Duodenal mucosa (tissue), 2 donors: ENCODE measurements around the gene PPEF1.
A peak's percentile ranks its signal among the peaks of the same experiment; 100 is the strongest.

Experiments used
- H3K27ac ChIP-seq: one replicate; pipeline ENCODE4 v1.7.0; 2013; ENCODE audit warnings: low read depth, low read length
- H3K27me3 ChIP-seq, 2 donors: one replicate each; pipeline ENCODE4 v1.7.0; 2013; ENCODE audit warnings: low read length in 2 of 2, control low read depth in 1 of 2; ENCODE audit not compliant: insufficient read depth in 2 of 2, control insufficient read depth in 1 of 2
- H3K36me3 ChIP-seq, 2 donors: one replicate each; pipeline ENCODE4 v1.7.0; 2013; ENCODE audit warnings: low read length in 2 of 2, control low read depth in 1 of 2; ENCODE audit not compliant: insufficient read depth in 2 of 2, control insufficient read depth in 1 of 2
- H3K4me1 ChIP-seq, 2 donors: one replicate each; pipeline ENCODE4 v1.7.0; 2013; ENCODE audit warnings: low read length in 2 of 2, control low read depth in 1 of 2; ENCODE audit not compliant: insufficient read depth in 2 of 2, control insufficient read depth in 1 of 2
- H3K4me3 ChIP-seq, 2 donors: one replicate each; pipeline ENCODE4 v1.7.0; 2013; ENCODE audit warnings: low read length in 2 of 2, low read depth in 1 of 2
- H3K9ac ChIP-seq, 2 donors: one replicate each; pipeline ENCODE4 v1.7.0; 2013; ENCODE audit warnings: low read length in 2 of 2, low read depth in 1 of 2
- H3K9me3 ChIP-seq, 2 donors: one replicate each; pipeline ENCODE4 v1.7.0; 2013; ENCODE audit warnings: low read length in 2 of 2, control low read depth in 1 of 2; ENCODE audit not compliant: control insufficient read depth in 1 of 2

The PPEF1 gene, protein sequence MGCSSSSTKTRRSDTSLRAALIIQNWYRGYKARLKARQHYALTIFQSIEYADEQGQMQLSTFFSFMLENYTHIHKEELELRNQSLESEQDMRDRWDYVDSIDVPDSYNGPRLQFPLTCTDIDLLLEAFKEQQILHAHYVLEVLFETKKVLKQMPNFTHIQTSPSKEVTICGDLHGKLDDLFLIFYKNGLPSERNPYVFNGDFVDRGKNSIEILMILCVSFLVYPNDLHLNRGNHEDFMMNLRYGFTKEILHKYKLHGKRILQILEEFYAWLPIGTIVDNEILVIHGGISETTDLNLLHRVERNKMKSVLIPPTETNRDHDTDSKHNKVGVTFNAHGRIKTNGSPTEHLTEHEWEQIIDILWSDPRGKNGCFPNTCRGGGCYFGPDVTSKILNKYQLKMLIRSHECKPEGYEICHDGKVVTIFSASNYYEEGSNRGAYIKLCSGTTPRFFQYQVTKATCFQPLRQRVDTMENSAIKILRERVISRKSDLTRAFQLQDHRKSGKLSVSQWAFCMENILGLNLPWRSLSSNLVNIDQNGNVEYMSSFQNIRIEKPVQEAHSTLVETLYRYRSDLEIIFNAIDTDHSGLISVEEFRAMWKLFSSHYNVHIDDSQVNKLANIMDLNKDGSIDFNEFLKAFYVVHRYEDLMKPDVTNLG

DNA sequence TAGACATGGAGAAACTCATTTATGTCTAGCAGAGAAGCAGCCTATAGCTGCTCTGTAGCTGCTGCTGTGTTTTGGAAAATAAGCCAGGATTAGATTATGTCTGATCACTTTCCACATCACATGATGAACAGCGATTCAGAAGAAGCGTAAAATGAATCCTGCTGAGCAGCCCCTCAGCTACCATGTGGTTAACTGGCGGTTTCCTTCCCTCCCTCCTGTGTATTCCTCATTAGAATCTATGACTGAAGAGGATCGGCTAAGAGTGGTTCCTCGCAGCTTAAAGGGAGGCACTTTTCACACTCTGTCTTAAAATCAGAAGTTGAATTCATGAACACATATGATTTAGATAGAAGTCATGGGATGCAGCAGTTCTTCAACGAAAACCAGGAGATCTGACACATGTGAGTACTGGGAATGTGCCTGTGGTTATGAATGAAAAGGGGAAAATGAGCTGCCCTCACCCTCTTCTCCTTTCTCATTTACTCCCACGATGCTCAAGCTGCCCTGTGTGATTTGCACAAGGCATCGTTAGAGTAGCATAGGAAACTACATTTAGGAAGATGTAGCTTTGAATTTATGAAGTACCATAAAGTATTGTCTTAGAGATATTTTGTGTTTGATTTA is at the start of gene PPEF1:
PPEF1 (plus strand) TSS at position 220 of the 624 bp plus-strand sequence; CDS start at position 356, 136 bp downstream.
- Histone ChIP-seq H3K36me3 (no peaks in the 10 kb centered on the region), H3K9me3 (no peaks in the 10 kb centered on the region), H3K27ac (no peak within 1 kb of the TSS), H3K27me3 (no peaks in the 10 kb centered on the region), H3K4me3 (no peak within 1 kb of the TSS), H3K9ac (no peak within 1 kb of the TSS), H3K4me1 (no peaks in the 10 kb centered on the region)

DNA sequence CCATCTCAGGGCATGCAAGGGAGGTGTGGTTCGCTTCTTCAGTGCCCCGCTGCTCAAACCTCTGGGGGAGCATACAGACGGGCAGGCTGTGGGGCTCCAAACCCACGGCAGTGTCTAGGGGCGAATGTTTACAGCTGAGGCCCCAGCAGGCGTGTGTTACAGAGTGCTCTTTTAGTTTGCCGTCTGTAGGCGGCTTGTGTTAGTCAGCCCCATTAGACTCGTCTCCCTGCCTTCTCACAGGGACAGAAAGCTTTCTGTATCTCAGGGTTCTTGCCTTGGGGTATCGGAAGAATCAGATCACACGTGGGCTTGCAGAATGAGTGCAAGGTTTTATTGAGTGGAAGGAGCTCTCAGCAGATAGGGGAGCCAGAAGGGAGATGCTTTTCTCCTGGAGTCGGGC is 46.2 kb upstream of the PPEF1 start:
- Histone ChIP-seq H3K9ac (no peak overlapping the region), H3K4me3 (no peak overlapping the region), H3K36me3 (no peaks in the 10 kb centered on the region), H3K9me3 (no peaks in the 10 kb centered on the region), H3K27me3 (no peaks in the 10 kb centered on the region), H3K4me1 (no peaks in the 10 kb centered on the region), H3K27ac (no peak overlapping the region)

DNA sequence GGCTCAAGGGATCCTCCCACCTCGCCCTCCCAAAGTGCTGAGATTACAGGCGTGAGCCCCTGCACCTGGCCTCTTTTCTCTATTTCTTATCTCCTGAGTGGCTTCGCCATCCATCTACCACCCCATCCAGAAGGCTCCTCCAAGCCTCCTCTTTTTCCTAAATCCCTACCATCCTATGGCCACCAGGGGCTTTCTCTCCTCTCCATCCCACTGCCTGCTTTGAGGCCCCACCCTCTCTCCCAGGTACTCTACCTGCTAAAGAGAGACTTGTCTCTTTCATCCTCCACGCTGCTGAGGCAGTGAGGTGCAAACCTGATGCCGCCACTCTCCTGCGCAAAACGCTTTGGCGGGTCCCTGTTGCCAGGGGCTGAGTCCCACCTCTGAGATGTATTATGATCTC is 42.5 kb upstream of the PPEF1 start:
- Histone ChIP-seq H3K4me3 (no peak overlapping the region), H3K27me3 (no peaks in the 10 kb centered on the region), H3K36me3 (no peaks in the 10 kb centered on the region), H3K9me3 (no peaks in the 10 kb centered on the region), H3K4me1 (no peaks in the 10 kb centered on the region), H3K9ac (no peak overlapping the region), H3K27ac (no peak overlapping the region)

DNA sequence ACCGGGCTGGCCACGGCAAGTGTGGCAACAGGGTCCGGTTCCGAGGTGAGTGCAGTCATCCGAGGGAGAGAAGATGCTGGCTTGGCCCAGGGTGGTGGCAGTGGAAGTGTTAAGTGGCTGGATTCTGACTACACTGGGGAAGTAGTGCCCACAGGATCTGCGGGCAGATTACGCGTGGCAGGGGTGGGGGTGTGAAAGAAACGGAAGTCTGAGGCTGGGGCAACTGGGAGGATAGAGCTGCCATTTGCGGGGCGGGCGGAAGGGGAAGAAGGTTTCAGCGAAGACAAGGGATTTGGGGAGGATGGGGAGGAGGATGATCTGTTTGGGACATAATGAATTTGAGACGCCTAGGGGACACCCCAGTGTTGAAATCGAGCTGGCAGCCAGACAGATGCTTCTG is 40.8 kb upstream of the PPEF1 start:
- H3K4me1 ChIP-seq, result no peaks in the 10 kb centered on the region
- no peaks in the 10 kb centered on the region for H3K36me3 ChIP-seq
- H3K27ac ChIP-seq, result no peak overlapping the region
- H3K9ac ChIP-seq, result no peak overlapping the region
- H3K9me3 ChIP-seq, result no peaks in the 10 kb centered on the region
- H3K4me3 ChIP-seq, result no peak overlapping the region
- H3K27me3 ChIP-seq, result no peaks in the 10 kb centered on the region

DNA sequence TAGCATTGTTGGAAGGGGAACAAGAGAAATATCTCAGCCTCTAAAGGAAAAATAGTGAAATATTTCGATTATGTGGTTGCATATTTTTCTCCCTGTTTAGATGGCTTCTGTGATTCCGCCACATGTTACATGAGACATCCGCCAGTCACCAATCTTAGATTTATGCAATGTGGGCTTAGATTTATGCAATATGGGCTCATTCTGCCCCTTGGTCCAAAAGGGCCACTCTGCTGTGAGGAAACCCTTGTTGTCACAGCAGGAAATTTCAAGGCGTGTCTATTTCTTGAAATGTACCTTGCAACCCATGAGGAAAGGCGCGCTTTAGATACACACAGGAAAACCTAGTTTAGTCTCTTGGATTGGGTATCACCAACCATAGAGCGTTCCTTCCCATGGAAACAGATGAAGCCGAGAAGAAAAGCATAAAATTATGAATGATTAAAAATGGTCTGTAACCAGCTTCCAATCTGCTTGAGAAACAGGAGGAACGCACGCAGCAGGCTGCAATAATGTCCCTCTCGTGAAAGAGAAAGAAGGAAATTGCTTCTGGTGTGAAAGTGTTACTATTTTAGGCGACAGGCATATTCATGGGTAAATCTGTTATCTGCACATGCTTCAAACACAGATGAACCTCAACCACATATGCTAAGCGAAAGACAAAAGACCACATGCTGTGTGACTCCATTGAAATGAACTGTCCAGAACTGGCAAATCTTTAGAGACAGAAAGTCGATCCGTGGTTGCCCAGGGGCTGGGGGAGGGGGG is 39.2 kb upstream of the PPEF1 start:
- Histone ChIP-seq H3K9ac (no peak overlapping the region), H3K9me3 (no peaks in the 10 kb centered on the region), H3K27ac (no peak overlapping the region), H3K36me3 (no peaks in the 10 kb centered on the region), H3K4me1 (no peaks in the 10 kb centered on the region), H3K4me3 (no peak overlapping the region), H3K27me3 (no peaks in the 10 kb centered on the region)

DNA sequence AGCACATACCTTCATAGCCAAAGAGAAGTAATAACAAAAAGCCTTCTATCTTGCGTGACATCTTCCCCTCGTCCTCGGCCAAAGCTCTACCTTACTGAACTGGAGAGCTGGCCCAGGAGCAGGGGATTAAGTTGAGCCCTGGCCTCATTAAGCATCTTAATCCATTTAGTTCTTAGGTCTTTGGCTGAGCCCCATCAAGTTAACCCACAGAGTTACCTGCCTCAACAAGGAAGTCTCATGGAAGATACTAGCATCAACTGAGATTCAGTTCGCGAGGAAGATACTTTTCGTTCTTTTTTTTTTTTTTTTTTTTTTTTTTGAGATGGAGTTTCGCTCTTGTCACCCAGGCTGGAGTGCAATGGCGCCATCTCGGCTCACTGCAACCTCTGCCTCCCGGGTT is 35.4 kb upstream of the PPEF1 start, which contains the start of gene RS1:
RS1 (minus strand) TSS at position 101 of the 400 bp plus-strand sequence; CDS start at position 61, 40 bp downstream.
- H3K27me3 ChIP-seq, result no peaks in the 10 kb centered on the region
- no peak within 1 kb of the TSS for H3K4me3 ChIP-seq
- no peaks in the 10 kb centered on the region for H3K9me3 ChIP-seq
- no peak within 1 kb of the TSS for H3K27ac ChIP-seq
- no peaks in the 10 kb centered on the region for H3K4me1 ChIP-seq
- H3K36me3 ChIP-seq, result no peaks in the 10 kb centered on the region
- no peak within 1 kb of the TSS for H3K9ac ChIP-seq

DNA sequence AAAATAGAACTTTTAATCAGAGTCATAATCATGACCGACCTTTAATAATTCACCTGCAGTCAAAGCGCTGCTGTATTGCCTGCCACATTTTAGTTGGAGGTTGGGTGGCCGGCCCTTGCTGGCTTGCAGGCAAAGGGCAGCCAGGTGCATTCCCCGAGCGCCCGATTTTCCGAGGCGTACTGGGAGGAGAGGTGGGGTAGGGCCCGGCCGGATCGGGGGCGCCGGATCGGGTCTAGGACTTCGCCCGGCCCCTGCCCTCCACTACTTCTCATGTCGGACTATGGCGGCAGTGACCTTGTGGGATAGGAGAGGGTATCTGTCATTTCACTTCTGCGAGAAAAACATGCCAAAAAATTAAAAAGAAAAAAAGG is 33.0 kb upstream of the PPEF1 start:
- Histone ChIP-seq H3K9me3 (no peaks in the 10 kb centered on the region), H3K27me3 (no peaks in the 10 kb centered on the region), H3K4me3 (peak overlapping the region; percentile 67 to 71), H3K9ac (peak overlapping the region; percentile 54 to 65), H3K36me3 (no peaks in the 10 kb centered on the region), H3K4me1 (no peaks in the 10 kb centered on the region), H3K27ac (peak overlapping the region; percentile 32)

DNA sequence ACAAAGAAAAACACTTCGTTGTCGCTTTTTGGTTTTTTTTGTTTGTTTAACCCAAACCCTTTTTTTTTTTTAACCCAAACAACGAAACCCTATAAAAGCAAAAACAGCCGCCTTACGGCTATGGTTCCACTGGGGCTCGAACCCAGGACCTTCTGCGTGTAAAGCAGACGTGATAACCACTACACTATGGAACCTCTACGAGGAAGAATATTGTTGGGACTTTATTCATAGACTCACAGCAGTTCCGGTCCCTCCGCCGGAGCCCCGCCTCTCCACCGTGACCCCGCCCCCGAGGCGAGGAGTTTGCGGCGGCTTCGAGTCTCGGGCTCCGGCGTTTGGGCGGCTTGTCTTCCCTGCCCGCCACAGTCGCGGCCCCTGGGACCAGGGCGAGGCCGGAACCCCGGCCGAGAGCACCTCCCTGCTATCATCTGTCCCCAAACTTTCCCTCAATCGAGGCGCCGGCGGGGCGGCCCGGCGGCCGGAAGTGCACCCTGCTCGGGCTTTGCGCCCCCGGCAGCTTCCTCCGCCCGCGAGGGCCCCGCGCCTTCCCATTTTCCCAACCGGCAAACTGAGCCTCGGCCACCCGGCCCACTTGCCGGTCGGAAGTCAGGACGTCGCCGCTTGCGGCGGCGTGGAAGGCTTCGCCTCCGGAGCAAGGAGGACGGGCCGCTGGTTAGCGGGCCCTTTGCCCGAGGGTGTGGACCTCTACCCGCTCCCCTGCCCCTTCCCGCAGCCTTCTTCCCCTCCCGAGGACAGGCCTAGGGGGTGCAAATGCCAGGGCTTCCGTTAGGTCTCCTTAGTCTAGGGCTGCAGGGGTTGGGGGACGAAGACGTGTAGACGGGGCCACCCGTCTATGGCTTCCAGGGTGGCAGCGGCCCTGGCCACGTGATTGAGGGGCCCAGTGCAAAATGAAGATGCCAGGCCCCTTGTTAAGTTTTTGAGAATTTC is 32.4 kb upstream of the PPEF1 start:
- H3K9ac ChIP-seq, result peak overlapping the region; percentile 60 to 65
- H3K27me3 ChIP-seq, result no peaks in the 10 kb centered on the region
- H3K27ac ChIP-seq, result peak overlapping the region; percentile 73
- H3K36me3 ChIP-seq, result no peaks in the 10 kb centered on the region
- no peaks in the 10 kb centered on the region for H3K4me1 ChIP-seq
- H3K4me3 ChIP-seq, result peak overlapping the region; percentile 67 to 71
- H3K9me3 ChIP-seq, result no peaks in the 10 kb centered on the region

DNA sequence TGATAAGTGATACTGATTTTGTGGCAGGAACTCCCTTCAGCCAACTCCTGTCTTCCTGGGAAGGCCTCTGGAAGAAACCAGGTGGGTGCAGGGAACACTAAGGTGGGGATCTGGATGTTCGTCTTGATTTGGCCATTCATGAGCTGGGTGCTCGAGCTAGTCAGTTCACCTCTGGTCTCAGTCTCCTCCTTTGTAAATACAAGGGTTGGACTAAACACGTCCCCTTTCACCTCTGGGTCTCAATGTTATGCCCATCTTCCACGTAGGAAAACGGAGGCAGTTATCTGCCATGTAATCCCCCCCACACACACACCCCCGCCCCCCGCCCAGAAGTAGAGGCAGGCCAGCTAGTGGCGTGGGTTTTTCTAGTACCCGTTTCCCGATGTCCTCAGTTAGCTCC is 31.4 kb upstream of the PPEF1 start:
- Histone ChIP-seq H3K9ac (no peak overlapping the region), H3K27ac (no peak overlapping the region), H3K27me3 (no peaks in the 10 kb centered on the region), H3K9me3 (no peaks in the 10 kb centered on the region), H3K4me1 (no peaks in the 10 kb centered on the region), H3K36me3 (no peaks in the 10 kb centered on the region), H3K4me3 (no peak overlapping the region)
